Measurements from ENCODE around the gene ARHGAP8. TPM values are rescaled to one million over a fixed set of nuclear protein-coding genes. Genes with fewer than 3 reads are reported as not detected.

ARHGAP8 gene
- total and polyA plus RNA-seq, 2 of the 13 experiments (the other 11 are each of a cell fraction or from before 2014, with no cell fraction given): 0.07 TPM; not detected in 1

DNA sequence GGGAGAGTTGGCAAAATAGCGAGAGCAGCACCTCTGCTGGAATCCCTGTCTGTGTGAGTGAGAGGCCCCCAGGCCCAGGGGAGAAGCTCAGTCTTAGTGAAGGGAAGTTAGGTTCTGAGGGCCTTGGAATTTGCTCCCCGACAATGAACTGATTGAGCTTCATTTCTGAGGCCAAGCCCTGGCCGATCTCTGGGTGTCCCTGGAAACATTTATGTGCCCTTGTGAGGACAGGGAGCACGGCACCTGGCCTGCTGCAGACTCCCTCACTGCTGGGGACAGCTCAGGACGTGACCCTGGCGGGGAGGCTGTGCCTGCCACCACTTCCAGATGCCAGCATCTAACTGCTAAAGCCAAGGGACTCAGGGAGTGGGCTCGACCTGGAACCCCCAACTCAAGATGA is 52.0 kb downstream of the ARHGAP8 start:
- Histone ChIP-seq H3K9ac (ENCODE audit: insufficient read depth, low read depth, low read length) (no peak overlapping the region), H3K9me3 (ENCODE audit: low read length) (no peaks in the 10 kb centered on the region), H3K4me2 (ENCODE audit: low read depth, low read length) (no peak overlapping the region), H3K4me3 (replicated peaks in 1 of 3; ENCODE audit: insufficient read depth in 1 of 3, low read depth in 2 of 3, low read length in 3 of 3) (no peak overlapping the region), H3K27ac (ENCODE audit: extremely low read length, insufficient read depth, low read length) (no peak overlapping the region), H3K79me2 (ENCODE audit: insufficient read depth, low read length) (no peaks in the 10 kb centered on the region), H3K36me3 (replicated peaks in 1 of 2; ENCODE audit: control insufficient read depth in 1 of 2, insufficient read depth in 2 of 2, low read length in 2 of 2) (no peaks in the 10 kb centered on the region), H2AFZ (ENCODE audit: low read length) (no peak overlapping the region), H3K27me3 (ENCODE audit: control insufficient read depth in 1 of 2, insufficient read depth in 2 of 2, low read length in 2 of 2) (peaks cover 18 to 43% of the 10 kb centered on the region in 2 experiments; a peak in 4 of 5 replicates), H3K4me1 (ENCODE audit: insufficient read depth, low read length) (no peaks in the 10 kb centered on the region), H4K20me1 (ENCODE audit: insufficient read depth, low read length) (no peaks in the 10 kb centered on the region)
- intact Hi-C loops (cut with micrococcal nuclease; ENCODE audit: unreplicated experiment) (no loop called here), in situ Hi-C loops (cut with HindIII; ENCODE audit: extremely low pct_ligation_motif_present, low pct_unique_long_range_greater_than_20kb) (no loop called here)
- ChIA-PET POLR2A (no interaction called here), CTCF (ENCODE audit: low intra/inter-chr PET ratio, low total read pairs) (no interaction called here)
- WGBS (ENCODE audit: low lambda C conversion rate): 3% methylated on average over 6 of the region's 7 CpGs
- FAIRE-seq (no peak), ATAC-seq (no peak), DNase-seq (ENCODE audit: low spot score) (no peak)
- TF ChIP-seq, protein P1, sequence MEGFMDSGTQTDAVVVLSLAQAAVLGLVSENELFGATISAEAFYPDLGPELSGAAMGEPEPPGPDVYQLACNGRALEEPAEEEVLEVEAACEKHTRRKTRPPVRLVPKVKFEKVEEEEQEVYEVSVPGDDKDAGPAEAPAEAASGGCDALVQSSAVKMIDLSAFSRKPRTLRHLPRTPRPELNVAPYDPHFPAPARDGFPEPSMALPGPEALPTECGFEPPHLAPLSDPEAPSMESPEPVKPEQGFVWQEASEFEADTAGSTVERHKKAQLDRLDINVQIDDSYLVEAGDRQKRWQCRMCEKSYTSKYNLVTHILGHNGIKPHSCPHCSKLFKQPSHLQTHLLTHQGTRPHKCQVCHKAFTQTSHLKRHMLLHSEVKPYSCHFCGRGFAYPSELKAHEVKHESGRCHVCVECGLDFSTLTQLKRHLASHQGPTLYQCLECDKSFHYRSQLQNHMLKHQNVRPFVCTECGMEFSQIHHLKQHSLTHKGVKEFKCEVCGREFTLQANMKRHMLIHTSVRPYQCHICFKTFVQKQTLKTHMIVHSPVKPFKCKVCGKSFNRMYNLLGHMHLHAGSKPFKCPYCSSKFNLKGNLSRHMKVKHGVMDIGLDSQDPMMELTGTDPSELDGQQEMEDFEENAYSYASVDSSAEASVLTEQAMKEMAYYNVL (CRISPR knock-in tag; IDR thresholded peaks at IDR 0.05; ENCODE audit: borderline replicate concordance): no peak
- TF ChIP-seq ZBTB21 (CRISPR knock-in tag; IDR thresholded peaks at IDR 0.05): no peak
- TF ChIP-seq CC2D1A (CRISPR knock-in tag; IDR thresholded peaks at IDR 0.05): no peak
- no peak for TF ChIP-seq KDM3A (CRISPR knock-in tag; IDR thresholded peaks at IDR 0.05; ENCODE audit: low read depth)
- TF ChIP-seq KAT7 (CRISPR knock-in tag; IDR thresholded peaks at IDR 0.05; ENCODE audit: borderline replicate concordance): no peak
- no peak for TF ChIP-seq MAZ (IDR thresholded peaks at IDR 0.05; ENCODE audit: borderline replicate concordance, low read depth, low read length)
- TF ChIP-seq MAZ (CRISPR knock-in tag; IDR thresholded peaks at IDR 0.05; ENCODE audit: low read depth): no peak
- no peak for TF ChIP-seq AKAP8 (CRISPR knock-in tag; IDR thresholded peaks at IDR 0.05)
- TF ChIP-seq TOPORS (CRISPR knock-in tag; IDR thresholded peaks at IDR 0.05): no peak
- no peak for TF ChIP-seq KAT8 (CRISPR knock-in tag; IDR thresholded peaks at IDR 0.05)
- no peak for TF ChIP-seq BCL6 (CRISPR knock-in tag; IDR thresholded peaks at IDR 0.05)
- no peak for TF ChIP-seq ZNF510 (CRISPR knock-in tag; IDR thresholded peaks at IDR 0.05; ENCODE audit: low read depth)
- TF ChIP-seq ZBTB49 (CRISPR knock-in tag; IDR thresholded peaks at IDR 0.05; ENCODE audit: borderline replicate concordance): no peak
- TF ChIP-seq MBNL3 (CRISPR knock-in tag; conservative IDR thresholded peaks at IDR 0.05): no peak
- no peak for TF ChIP-seq SP4 (CRISPR knock-in tag; IDR thresholded peaks at IDR 0.05)
- no peak for TF ChIP-seq ZNF12 (CRISPR knock-in tag; IDR thresholded peaks at IDR 0.05)
- TF ChIP-seq NR2F2 (IDR thresholded peaks at IDR 0.05; ENCODE audit: borderline replicate concordance, low read depth): no peak
- no peak for TF ChIP-seq ZNF414 (CRISPR knock-in tag; IDR thresholded peaks at IDR 0.05)
- TF ChIP-seq ZFP41 (CRISPR knock-in tag; IDR thresholded peaks at IDR 0.05; ENCODE audit: borderline replicate concordance): no peak
- no TSS peak for BruUV-seq (replicated peaks)
